SH-SY5Y (cell line): ENCODE data around the gene ARSA.

ENCODE experiments used
- GATA2 ChIP-seq: IDR thresholded peaks from 2 replicates; pipeline ENCODE4 v1.6.1; 2011; ENCODE audit warnings: mild to moderate bottlenecking, low read depth, low read length
- GATA3 ChIP-seq: IDR thresholded peaks from 2 replicates; pipeline ENCODE4 v1.6.1; 2011; ENCODE audit warnings: low read depth, mild to moderate bottlenecking, low read length, moderate library complexity

DNA sequence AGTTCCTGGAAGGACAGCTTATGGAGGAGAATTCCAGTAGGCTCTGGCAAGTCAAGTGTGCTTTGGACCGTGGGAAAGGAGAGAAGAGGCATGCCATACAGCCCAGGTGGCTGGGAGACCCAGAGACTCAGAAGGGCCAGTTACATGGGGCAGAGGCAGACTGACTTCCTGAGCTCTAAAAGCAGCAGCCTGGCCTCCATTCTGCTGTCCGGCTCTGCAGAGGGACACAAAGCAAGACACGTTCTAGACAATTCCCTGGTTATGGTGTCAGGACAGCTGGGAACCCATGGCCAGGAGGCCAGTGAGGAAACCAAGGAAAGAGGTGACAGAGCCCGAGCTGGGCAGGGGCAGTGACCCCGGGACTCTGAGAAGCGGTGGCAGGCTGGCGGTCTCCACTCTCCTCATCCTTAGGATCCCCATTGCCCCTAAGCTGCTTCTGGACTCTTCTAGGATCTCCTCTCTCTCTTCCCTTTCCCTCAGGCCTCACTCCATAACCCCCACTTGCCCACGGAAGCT is 52.5 kb downstream of the ARSA start:
- TF ChIP-seq GATA3 (no peak), GATA2 (no peak)
